ENCODE data around the gene LARGE2. TPM values are rescaled to one million over a fixed set of nuclear protein-coding genes. Genes with fewer than 3 reads are reported as not detected.

Gene LARGE2
- polyA plus RNA-seq: 10 to 100 TPM in 1 of 3 donors, 1 to 10 TPM in 1, not detected in 1; 1.2 to 17.1 TPM

GRCh38 chr11:45922425-45923082 lies at the start of gene LARGE2:
Gene LARGE2, plus strand, starts transcription at chr11:45922656. Its CDS starts 227 bp downstream, at chr11:45922883.
- 0 to 1% (median 1%) methylated on average over 31 to 72 of the region's 73 CpGs for WGBS, 3 donors
- no peak within 1 kb of the TSS for H3K27ac ChIP-seq (ENCODE audit: low read depth, low read length)

DNA sequence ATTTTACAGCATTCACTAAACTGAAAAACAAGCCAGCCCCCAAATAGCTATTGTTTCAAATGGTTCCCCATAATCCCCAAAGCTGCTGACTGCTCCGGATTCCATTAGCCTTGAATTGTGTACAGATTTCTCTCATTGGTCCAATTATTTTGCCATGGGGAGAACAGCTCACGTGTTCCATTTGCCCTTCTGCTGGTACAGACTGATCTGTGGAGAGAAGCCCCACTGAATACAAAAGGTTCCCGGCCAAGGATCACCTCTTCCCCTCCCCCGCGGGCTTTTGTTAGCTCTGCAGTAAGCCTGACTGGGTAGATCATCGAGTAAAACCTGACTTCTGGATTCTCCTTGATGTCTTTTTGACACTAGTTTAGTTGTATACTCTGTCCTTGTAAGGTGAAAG lies 46.1 kb upstream of the LARGE2 start:
- no peak overlapping the region for H3K27ac ChIP-seq (ENCODE audit: low read depth, low read length)
- WGBS, 3 donors: 64 to 76% (median 72%) methylated on average over 6 of the region's 6 CpGs

DNA sequence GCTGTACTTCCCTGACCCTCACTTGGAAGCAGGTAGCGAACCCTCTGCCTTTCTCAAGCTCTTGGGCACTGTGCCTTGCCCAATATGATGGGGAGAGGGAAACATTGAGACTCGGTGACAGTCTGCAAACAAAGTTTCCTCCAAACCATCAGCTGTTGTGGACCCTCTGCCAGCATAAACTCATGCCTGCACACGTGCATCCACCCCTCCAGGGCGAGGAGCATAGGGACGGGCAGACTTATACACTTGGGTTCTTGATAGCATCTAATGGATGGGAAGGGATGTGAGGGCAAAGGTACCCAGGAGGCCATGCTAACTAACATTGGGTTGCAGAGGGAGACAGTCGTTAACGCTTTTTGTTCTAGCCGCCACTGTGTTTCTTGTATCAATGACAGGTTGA lies 45.2 kb upstream of the LARGE2 start:
- no peak overlapping the region for H3K27ac ChIP-seq (ENCODE audit: low read depth, low read length)
- WGBS, 3 donors: 82 to 92% (median 92%) methylated on average over 8 of the region's 8 CpGs

- H3K27ac ChIP-seq (ENCODE audit: low read depth, low read length): no peak overlapping the region
- WGBS, 3 donors: 82 to 97% (median 92%) methylated on average over 3 of the region's 3 CpGs
Measured at GRCh38 chr11:45877845-45878244, 44.6 kb upstream of the LARGE2 start.

- WGBS, 3 donors: 75 to 90% (median 75%) methylated on average over 7 of the region's 7 CpGs
- H3K27ac ChIP-seq (ENCODE audit: low read depth, low read length): no peak overlapping the region
Measured at GRCh38 chr11:45879803-45880686, 42.4 kb upstream of the LARGE2 start.

- 82 to 86% (median 86%) methylated on average over 15 of the region's 15 CpGs for WGBS, 3 donors
- no peak overlapping the region for H3K27ac ChIP-seq (ENCODE audit: low read depth, low read length)
Measured at GRCh38 chr11:45880772-45881570, 41.5 kb upstream of the LARGE2 start.

- 66 to 89% (median 75%) methylated on average over 6 of the region's 6 CpGs for WGBS, 3 donors
- no peak overlapping the region for H3K27ac ChIP-seq (ENCODE audit: low read depth, low read length)
Measured at GRCh38 chr11:45881708-45882368, 40.6 kb upstream of the LARGE2 start.

DNA sequence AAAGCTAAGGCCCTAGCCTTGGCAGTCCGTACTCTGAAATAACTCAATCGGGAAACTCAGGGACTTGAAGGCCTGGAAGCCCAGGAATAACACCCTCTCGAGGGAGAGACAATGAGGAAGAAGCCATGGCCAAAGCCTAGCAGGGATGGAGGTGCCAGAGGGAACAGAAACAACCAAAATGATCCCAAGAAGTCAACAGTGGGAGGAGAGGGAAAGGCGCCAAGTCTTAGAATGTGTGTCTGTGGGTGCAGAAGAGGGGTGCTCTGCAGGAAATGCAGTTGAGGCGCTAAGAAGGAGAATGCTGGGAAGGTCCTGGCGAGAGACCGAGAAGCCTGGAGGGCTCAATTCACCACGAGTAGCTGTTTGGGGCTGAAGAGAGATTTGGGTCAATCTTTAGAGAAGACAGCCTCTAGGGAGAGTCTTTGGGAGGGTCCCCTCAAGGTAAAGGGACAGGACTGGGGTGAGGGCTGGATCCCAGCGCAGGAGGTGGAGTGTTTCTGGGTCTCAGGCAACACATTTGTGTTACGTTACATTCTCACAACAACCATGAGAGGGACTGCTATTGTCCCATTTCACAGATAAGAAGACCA lies 37.8 kb upstream of the LARGE2 start:
- no peak overlapping the region for H3K27ac ChIP-seq (ENCODE audit: low read depth, low read length)
- 82 to 90% (median 85%) methylated on average over 10 of the region's 10 CpGs for WGBS, 3 donors

GRCh38 chr11:45885274-45885920 lies 37.1 kb upstream of the LARGE2 start, which contains the start of gene MAPK8IP1:
Gene MAPK8IP1, plus strand, starts transcription at chr11:45885651. Its CDS starts 170 bp downstream, at chr11:45885821.
- 2 to 3% (median 2%) methylated on average over 34 to 72 of the region's 73 CpGs for WGBS, 3 donors
- no peak within 1 kb of the TSS for H3K27ac ChIP-seq (ENCODE audit: low read depth, low read length)

DNA sequence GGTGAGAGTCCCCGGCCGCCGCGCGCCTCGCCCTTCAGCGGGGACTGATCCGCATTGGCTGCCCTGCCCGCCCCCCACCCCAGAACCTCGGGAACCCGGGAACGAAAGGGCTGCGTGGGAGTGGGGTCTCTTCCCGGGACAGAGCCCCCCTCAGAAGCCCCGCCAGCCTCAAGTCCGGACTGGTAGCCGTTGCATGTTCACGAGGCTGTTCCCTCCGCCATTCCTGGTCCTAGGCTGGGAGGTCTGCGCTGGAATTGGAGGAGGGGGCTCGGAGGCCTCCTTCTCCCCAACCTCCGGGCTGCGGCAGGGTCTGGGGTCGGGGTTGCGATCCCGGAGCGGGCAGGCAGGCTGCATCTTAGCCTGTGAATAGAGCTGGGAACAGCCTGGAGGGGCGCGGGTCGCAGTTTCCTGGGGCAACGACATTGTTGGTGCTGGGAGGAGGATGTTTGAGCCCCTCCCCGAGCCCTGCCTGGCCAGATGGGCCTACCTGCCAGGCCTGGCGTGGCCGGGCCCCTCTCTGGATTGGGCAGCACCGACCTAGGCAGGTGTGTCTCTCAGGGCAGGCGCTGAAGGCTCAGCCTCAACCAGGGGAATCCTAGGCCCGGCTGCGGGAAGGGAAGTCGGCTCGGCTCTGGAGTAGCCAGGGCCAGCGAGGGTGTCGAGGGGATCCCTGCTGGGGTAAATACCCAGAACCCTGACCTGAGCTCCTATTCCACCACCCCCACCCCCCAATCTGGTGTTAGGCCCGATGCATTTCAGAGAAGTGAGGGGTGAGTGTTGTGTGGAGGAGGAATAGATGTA lies 36.3 kb upstream of the LARGE2 start:
- H3K27ac ChIP-seq (ENCODE audit: low read depth, low read length): no peak overlapping the region

GRCh38 chr11:45886816-45887520 lies 35.5 kb upstream of the LARGE2 start:
- H3K27ac ChIP-seq (ENCODE audit: low read depth, low read length): no peak overlapping the region
- WGBS, 3 donors: 88 to 92% (median 92%) methylated on average over 4 of the region's 4 CpGs

More for the DNA sequence above, 36.3 kb upstream of the LARGE2 start:
- WGBS, 3 donors: 16 to 20% (median 17%) methylated on average over 42 to 43 of the region's 43 CpGs

DNA sequence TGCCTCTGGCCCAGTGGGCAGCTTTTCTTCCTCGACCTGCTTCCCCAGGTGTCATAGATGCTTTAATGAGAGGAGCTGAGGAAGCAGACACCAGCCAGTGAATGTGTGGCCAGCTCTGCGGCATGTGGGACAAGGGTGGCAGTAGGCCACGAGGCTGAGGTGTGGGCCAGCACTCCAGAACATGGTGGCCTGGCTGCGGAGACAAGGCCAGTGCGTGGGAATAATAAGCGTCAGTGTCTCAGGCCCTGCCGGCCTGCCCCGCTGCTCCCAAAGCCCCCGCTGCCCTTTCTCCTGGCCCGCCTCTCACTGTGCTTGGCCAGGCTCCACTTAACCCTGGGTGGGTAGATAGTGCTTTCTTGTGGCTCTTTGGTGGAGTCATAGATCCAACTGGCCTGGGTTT lies 34.9 kb upstream of the LARGE2 start:
- 87 to 93% (median 92%) methylated on average over 10 of the region's 10 CpGs for WGBS, 3 donors
- no peak overlapping the region for H3K27ac ChIP-seq (ENCODE audit: low read depth, low read length)

DNA sequence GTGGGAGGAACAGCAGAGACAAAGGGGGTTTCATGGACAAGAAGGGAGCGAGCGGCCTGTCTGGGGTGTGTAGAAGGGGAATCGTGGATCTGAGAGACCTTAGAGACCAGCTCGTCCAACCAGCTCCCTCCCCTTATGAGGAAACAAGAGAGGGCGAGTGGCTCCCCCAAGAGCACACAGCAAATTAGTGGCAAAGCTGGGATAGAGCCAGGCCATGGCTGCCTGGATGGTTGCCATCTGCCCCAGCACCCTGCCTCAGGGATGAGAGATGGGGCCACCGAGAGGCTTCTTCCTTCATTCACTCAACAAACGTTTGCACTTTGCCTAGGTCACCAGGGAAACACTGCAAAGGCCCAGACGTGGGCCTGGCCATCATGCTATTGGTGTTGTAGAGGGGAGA lies 32.9 kb upstream of the LARGE2 start:
- H3K27ac ChIP-seq (ENCODE audit: low read depth, low read length): no peak overlapping the region
- WGBS, 3 donors: 84 to 88% (median 87%) methylated on average over 8 of the region's 8 CpGs

DNA sequence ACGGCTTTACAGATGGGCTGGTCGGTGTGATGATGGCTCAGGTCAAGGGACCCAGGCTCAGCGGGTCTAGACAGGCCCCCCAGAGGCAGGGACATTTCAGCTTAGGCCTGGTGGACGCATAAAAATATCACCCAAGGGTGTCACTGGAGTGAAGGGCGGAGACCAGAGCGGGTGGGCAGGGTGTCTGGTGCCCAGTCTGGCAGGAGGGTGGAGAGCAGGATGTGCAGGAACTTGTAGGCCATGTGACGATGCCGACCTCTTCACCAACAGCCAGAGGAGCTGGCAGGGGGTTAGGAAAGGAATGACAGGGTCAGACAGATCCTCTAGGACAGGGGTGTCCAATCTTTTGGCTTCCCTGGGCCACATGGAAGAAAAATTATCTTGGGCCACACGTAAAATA lies 32.5 kb upstream of the LARGE2 start:
- H3K27ac ChIP-seq (ENCODE audit: low read depth, low read length): no peak overlapping the region
- 90 to 92% (median 92%) methylated on average over 9 of the region's 9 CpGs for WGBS, 3 donors

DNA sequence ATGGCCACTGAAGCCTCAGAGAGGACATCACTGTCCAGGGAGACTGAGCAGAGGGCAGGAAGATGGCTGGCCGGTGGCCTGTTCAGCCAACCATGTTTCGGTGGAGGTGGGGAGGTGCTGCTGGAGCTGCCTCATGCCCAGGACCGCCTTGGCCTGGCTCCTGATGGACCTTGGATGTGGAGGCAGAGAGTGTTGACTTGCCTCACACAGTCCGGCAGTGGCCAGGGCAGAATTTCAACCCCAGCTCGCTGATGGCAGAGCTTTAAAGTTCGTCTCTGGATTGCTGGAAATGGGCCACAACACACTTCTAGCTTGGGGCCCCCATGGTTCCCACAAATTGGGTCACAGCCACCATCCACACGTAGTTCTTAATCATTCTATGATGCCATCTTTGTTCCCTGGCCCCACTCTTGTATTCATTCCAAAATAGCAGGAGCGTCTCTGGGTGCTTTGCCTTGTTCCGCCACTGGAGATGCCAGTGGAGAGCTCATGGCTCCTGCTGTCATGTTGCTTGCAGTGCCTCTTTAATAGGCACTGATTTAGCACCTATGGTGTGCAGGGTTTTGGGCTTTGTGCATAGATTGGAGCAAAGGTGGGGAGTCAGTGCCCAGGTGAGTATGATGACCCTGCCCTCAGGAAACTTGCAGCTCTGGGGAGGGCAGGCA lies 31.4 kb upstream of the LARGE2 start:
- 84 to 87% (median 86%) methylated on average over 9 of the region's 9 CpGs for WGBS, 3 donors
- H3K27ac ChIP-seq (ENCODE audit: low read depth, low read length): no peak overlapping the region

DNA sequence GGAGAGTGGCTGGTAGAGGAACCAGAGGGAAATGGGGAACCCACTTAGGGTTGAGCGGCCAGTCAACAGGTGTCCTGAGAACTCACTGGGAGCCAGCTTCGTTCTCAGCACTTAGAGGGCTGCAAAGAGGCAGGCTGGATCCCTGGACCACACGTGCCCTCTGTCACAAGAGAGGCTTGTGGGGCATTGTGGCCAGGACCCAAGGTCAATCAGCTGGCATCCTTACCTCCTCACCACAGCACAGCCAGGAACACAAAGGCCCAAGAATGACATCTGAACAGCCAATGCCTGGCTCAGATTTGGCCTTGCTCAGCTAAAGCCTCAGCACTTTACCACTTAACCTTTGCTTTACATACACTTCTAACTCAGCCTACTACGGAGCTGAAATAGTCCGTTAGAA lies 29.6 kb upstream of the LARGE2 start:
- 75 to 83% (median 81%) methylated on average over 5 of the region's 5 CpGs for WGBS, 3 donors
- no peak overlapping the region for H3K27ac ChIP-seq (ENCODE audit: low read depth, low read length)
